ENCODE results near the gene COG7.

- TF ChIP-seq EZH2phosphoT487 (IDR thresholded peaks at IDR 0.05; ENCODE audit: low read depth): no peak
- TF ChIP-seq, protein P1, sequence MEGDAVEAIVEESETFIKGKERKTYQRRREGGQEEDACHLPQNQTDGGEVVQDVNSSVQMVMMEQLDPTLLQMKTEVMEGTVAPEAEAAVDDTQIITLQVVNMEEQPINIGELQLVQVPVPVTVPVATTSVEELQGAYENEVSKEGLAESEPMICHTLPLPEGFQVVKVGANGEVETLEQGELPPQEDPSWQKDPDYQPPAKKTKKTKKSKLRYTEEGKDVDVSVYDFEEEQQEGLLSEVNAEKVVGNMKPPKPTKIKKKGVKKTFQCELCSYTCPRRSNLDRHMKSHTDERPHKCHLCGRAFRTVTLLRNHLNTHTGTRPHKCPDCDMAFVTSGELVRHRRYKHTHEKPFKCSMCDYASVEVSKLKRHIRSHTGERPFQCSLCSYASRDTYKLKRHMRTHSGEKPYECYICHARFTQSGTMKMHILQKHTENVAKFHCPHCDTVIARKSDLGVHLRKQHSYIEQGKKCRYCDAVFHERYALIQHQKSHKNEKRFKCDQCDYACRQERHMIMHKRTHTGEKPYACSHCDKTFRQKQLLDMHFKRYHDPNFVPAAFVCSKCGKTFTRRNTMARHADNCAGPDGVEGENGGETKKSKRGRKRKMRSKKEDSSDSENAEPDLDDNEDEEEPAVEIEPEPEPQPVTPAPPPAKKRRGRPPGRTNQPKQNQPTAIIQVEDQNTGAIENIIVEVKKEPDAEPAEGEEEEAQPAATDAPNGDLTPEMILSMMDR (IDR thresholded peaks at IDR 0.05; ENCODE audit: low read depth, low read length): no peak
Measured at GRCh38 chr16:23391381-23392222, 61.4 kb downstream of the COG7 start.
